ENCODE results near the gene C17orf75.

GRCh38 chr17:32298298-32298697 lies 43.7 kb downstream of the C17orf75 start:
- TF ChIP-seq, protein P1, sequence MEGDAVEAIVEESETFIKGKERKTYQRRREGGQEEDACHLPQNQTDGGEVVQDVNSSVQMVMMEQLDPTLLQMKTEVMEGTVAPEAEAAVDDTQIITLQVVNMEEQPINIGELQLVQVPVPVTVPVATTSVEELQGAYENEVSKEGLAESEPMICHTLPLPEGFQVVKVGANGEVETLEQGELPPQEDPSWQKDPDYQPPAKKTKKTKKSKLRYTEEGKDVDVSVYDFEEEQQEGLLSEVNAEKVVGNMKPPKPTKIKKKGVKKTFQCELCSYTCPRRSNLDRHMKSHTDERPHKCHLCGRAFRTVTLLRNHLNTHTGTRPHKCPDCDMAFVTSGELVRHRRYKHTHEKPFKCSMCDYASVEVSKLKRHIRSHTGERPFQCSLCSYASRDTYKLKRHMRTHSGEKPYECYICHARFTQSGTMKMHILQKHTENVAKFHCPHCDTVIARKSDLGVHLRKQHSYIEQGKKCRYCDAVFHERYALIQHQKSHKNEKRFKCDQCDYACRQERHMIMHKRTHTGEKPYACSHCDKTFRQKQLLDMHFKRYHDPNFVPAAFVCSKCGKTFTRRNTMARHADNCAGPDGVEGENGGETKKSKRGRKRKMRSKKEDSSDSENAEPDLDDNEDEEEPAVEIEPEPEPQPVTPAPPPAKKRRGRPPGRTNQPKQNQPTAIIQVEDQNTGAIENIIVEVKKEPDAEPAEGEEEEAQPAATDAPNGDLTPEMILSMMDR (conservative IDR thresholded peaks at IDR 0.05; ENCODE audit: low read depth, low read length): no peak
- TF ChIP-seq CEBPB (IDR thresholded peaks at IDR 0.05; ENCODE audit: low read depth, low read length): no peak
- no peak for TF ChIP-seq POLR2A (IDR thresholded peaks at IDR 0.05; ENCODE audit: low read depth, low read length)
- no peak for TF ChIP-seq SMC3 (IDR thresholded peaks at IDR 0.05; ENCODE audit: low read depth, low read length)
- TF ChIP-seq RFX5 (IDR thresholded peaks at IDR 0.05; ENCODE audit: low read depth, low read length): no peak
- no peak for TF ChIP-seq RAD21 (IDR thresholded peaks at IDR 0.05; ENCODE audit: low read length)
- TF ChIP-seq, protein P2, sequence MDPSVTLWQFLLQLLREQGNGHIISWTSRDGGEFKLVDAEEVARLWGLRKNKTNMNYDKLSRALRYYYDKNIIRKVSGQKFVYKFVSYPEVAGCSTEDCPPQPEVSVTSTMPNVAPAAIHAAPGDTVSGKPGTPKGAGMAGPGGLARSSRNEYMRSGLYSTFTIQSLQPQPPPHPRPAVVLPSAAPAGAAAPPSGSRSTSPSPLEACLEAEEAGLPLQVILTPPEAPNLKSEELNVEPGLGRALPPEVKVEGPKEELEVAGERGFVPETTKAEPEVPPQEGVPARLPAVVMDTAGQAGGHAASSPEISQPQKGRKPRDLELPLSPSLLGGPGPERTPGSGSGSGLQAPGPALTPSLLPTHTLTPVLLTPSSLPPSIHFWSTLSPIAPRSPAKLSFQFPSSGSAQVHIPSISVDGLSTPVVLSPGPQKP (IDR thresholded peaks at IDR 0.05; ENCODE audit: borderline replicate concordance, low read depth, low read length): no peak
- no peak for TF ChIP-seq NFE2L2 (IDR thresholded peaks at IDR 0.05; ENCODE audit: low read depth, low read length)
- no peak for TF ChIP-seq CHD1 (IDR thresholded peaks at IDR 0.05; ENCODE audit: low read depth, low read length)
- TF ChIP-seq FOS (IDR thresholded peaks at IDR 0.05; ENCODE audit: low read depth, low read length): no peak
- TF ChIP-seq MXI1 (IDR thresholded peaks at IDR 0.05; ENCODE audit: borderline replicate concordance, low read depth, low read length): no peak
- no peak for TF ChIP-seq RCOR1 (IDR thresholded peaks at IDR 0.05; ENCODE audit: insufficient replicate concordance, low read length)
- no peak for TF ChIP-seq BHLHE40 (IDR thresholded peaks at IDR 0.05; ENCODE audit: low read depth, low read length)
- TF ChIP-seq, protein P3, sequence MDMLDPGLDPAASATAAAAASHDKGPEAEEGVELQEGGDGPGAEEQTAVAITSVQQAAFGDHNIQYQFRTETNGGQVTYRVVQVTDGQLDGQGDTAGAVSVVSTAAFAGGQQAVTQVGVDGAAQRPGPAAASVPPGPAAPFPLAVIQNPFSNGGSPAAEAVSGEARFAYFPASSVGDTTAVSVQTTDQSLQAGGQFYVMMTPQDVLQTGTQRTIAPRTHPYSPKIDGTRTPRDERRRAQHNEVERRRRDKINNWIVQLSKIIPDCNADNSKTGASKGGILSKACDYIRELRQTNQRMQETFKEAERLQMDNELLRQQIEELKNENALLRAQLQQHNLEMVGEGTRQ (IDR thresholded peaks at IDR 0.05; ENCODE audit: low read depth, low read length): no peak
